Measurements from ENCODE around the gene MUSTN1.

Gene MUSTN1

GRCh38 chr3:52786330-52787215 lies 48.2 kb downstream of the MUSTN1 start:
- no peak for DNase-seq (ENCODE audit: low read depth in 2 of 2)

DNA sequence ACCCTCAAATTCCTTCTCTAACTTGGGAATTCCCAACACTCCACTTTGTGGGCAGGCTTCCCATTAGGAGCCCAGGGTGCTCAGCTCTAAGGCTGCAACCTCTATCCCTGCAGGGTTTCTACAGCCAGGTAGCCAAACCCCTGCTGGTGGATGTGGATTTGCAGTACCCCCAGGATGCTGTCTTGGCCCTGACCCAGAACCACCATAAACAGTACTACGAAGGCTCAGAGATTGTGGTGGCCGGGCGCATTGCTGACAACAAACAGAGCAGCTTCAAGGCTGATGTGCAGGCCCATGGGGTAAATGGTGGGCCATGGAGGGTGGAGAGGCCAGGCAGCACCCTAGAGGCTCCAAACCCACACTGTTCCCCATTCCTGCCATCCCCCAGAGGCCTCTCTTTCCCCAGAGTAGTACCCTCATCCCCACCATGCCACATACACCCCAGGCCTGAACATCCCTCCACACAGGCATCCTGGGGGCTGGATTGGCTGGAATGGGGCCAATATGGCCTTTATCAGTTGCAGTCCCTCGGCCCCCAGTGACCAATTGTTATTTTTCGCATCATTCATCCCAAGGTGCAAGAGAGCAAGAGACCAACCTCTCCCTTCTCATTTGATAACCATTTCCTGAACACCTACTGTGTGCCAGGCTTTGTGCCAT lies 49.8 kb downstream of the MUSTN1 start:
- no peak for DNase-seq (ENCODE audit: low read depth in 2 of 2)

- DNase-seq (ENCODE audit: low read depth in 2 of 2) = no peak
Measured at GRCh38 chr3:52784021-52784621, 50.7 kb downstream of the MUSTN1 start.

DNA sequence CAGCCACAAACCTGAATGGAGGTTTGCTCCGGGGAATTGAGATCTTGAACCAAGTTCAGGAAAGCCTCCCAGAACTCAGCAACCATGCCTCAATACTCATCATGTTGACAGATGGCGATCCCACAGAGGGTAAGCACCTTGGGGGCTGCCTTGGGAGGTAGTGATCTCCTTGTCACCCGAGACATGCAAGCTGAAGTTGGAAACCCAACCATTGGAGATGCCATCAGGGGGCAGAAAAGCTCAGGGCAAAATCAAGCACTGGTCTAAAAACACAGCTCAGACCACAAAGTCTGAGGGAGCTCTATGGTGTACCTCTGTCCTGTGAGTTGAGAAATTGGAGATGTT lies 51.6 kb downstream of the MUSTN1 start:
- DNase-seq (ENCODE audit: low read depth in 2 of 2) = no peak
